ENCODE results near the gene BTNL9.
A peak's percentile ranks its signal among the peaks of the same experiment; 100 is the strongest.
"Not testable (repeated sequence)": the region's sequence is repeated elsewhere in the genome, so short reads cannot be mapped to it uniquely, and the experiment has no call there.

BTNL9 gene

DNA sequence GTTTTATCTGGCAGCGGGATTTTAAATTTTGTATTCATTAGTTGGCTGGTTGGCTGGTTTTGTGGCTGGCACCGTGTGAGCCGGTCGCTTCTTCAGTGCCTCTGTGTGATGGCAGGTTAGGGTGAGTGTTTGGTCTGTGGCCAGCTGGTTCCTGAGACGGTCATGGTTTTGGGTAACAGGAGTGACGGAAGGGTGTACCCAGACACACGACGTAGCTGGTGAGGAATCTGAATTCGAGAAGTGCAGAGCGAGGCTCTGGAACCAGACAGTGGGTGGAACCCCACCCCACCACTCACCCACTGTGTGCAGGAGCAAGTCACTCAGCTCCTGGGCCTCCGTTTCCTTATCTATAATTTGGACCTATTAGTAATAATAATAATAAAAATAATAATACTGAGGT is 2.7 kb downstream of the BTNL9 start:
- DNase-seq (ENCODE audit: low read depth in 2 of 2), result no peak
- no peak for TF ChIP-seq CTCF (IDR thresholded peaks at IDR 0.05; ENCODE audit: low read depth, low read length)
- no peak overlapping the region for H3K4me3 ChIP-seq (replicated peaks in 1 of 2; ENCODE audit: low read depth in 2 of 2, low read length in 2 of 2)

DNA sequence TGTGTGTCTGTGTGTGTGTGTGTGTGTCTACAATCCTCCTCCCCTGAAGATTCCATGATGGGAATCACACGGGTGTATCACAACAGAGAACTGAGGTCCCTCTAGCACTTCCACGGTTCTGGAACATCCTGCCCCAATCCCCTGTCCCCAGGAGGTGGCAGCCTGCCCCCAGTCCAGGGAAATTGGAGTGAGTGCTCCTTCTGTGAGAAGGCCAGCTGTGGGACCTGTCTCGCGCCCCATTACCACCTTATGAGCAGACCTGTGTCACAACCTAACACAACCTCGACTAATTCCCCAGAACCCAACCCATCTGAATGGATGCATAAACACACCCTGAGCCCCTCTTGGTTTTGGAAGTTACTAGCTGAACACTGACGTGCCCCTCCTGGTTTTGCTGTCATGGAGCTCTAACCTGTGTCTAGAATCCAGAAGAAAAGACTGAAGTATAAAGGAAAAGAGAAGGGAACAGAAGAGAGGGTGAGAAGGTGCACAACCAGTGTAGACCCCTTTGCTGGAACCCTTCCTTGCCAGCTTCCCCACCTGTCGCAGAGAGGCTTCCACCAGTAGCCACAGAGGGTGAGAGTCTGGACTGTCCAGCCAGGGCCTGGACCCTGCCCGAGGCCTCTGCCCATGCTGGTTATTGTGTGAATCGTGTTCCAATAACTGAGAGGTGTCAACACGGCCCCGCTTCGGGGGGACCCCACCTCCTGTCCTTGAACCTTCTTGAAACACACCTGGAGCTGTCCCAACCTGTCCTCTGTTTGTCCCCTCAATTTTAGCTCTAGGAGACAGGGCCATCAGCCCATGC is 3.4 kb downstream of the BTNL9 start:
- no peak overlapping the region for H3K4me3 ChIP-seq (replicated peaks in 1 of 2; ENCODE audit: low read depth in 2 of 2, low read length in 2 of 2)
- DNase-seq (ENCODE audit: low read depth in 2 of 2), result no peak
- peak; percentile 11 for TF ChIP-seq CTCF (IDR thresholded peaks at IDR 0.05; ENCODE audit: low read depth, low read length)

- no peak overlapping the region for H3K4me3 ChIP-seq (replicated peaks in 1 of 2; ENCODE audit: low read depth in 2 of 2, low read length in 2 of 2)
- no peak for DNase-seq (ENCODE audit: low read depth in 2 of 2)
- TF ChIP-seq CTCF (IDR thresholded peaks at IDR 0.05; ENCODE audit: low read depth, low read length), result no peak
These were observed 4.1 kb downstream of the BTNL9 start for GRCh38 chr5:181044093-181044599.

DNA sequence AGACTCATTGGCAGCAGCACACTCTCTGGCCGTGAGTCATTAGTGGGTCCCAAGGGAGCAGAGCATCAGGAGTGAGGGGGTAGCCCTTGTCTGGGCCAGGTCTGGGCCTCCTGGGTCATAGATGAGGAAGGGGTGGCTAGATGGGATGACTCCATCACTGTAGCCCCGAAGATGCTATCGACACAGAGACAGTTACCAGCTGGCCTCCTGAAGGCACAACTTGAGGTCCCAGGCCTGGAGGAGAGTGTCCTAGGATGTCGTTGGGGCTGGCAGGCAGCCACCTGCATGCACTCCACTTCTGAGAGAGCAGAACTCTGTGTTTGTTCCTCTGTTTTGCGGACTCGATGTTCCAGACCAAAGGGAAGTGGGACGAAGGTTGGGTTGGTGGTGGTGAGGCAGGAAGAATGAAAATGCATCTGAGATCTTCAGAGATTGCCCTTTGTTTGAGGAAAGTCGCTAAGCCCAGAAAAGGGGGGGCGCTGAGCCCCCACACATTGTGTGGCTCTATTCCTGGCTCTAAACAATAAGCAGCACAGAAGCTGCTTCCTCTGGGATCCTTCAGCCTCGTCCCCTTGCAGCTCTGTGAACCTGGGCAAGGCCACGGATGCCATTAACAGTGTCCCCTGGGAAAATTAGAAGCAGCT is 4.7 kb downstream of the BTNL9 start:
- no peak for TF ChIP-seq CTCF (IDR thresholded peaks at IDR 0.05; ENCODE audit: low read depth, low read length)
- no peak overlapping the region for H3K4me3 ChIP-seq (replicated peaks in 1 of 2; ENCODE audit: low read depth in 2 of 2, low read length in 2 of 2)
- peak in 1 of 2 donors; percentile 49 for DNase-seq (ENCODE audit: low read depth in 2 of 2)

GRCh38 chr5:181045316-181045715 is 5.2 kb downstream of the BTNL9 start:
- TF ChIP-seq CTCF (IDR thresholded peaks at IDR 0.05; ENCODE audit: low read depth, low read length), result no peak

GRCh38 chr5:181045857-181046256 is 5.8 kb downstream of the BTNL9 start:
- DNase-seq (ENCODE audit: low read depth in 2 of 2); H3K4me3 ChIP-seq (replicated peaks in 1 of 2; ENCODE audit: low read depth in 2 of 2, low read length in 2 of 2): not testable (repeated sequence)

More at GRCh38 chr5:181045316-181045715, 5.2 kb downstream of the BTNL9 start:
- DNase-seq (ENCODE audit: low read depth in 2 of 2), result no peak
- H3K4me3 ChIP-seq (replicated peaks in 1 of 2; ENCODE audit: low read depth in 2 of 2, low read length in 2 of 2), result no peak overlapping the region

DNA sequence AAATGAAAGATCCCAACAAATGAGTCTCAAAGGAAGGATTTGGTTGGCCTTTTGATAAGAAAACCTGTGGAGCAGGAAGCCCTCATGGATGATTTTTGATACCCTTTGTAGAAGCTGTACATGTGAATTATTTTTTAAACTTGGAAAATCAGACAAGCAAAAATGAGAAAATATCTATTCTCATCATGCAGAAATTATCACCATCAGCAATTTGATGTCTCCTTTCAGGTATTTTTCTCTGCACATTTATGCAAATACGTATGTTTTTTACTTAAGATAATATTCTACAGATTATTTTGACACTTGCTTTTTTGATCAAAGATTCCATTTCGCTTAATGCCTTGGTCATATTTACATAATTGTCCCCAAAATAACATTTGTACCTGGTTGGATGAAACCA is 7.2 kb downstream of the BTNL9 start:
- no peak for TF ChIP-seq CTCF (IDR thresholded peaks at IDR 0.05; ENCODE audit: low read depth, low read length)
- DNase-seq (ENCODE audit: low read depth in 2 of 2), result no peak
- H3K4me3 ChIP-seq (replicated peaks in 1 of 2; ENCODE audit: low read depth in 2 of 2, low read length in 2 of 2), result no peak overlapping the region

Measured in cardiac fibroblast (primary cell).